DOHH2 (cell line): ENCODE data around the gene DGCR2.

Experiments
- EZH2phosphoT487 ChIP-seq: fragments of 200-600 bp; sonication (generic); IDR thresholded peaks from 2 replicates; pipeline ENCODE4 v1.6.1; 2017; ENCODE audit warnings: borderline replicate concordance, mild to moderate bottlenecking, antibody characterized with exemption, low read length, moderate library complexity, mixed read lengths
- TF ChIP-seq, protein P1 (sequence below): fragments of 200-600 bp; sonication (generic); IDR thresholded peaks from one replicate; pipeline ENCODE4 v1.5.1; 2014; ENCODE audit warnings: antibody characterized with exemption, mild to moderate bottlenecking, low read depth, low read length; ENCODE audit not compliant: poor library complexity, severe bottlenecking

DNA sequence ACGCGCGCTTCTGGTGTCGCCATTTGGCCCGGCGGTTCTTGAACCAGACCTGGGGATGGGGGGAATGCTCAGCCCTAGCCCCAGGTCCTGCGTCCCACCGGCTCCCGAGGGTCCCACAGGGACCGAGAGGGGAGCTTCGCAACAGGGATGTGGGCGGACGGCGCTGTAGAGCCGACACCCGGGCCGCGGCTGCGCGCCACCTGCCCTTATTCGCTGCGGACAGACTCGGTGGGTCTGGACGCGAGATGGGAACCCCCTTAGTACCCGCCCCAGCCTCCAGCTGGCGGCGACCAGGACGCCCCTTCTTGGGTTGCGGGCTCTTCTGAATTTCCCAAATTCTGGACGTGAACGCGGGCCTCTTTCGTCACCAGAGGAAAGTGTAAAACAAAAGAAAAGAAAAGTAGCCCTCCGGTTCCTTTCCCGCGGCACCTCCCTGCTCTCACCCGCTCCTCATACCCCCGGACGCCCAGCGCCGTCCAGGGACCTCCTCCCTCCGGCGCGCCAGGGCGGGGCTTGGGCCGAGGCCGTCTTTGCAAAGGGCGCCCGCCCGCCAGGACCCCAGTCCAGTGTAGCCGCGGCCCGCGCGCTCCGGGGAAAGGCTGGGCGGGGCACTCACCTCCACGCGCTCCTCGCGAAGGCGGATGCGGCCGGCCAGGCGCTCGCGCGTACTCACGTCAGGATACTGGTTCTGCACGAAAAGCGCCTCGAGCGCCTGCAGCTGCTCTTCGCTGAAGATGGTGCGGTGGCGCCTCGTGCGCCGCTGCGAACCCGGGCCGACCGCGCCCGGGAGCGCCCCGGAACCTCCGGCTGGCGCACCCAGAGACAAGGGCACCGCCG is 27.1 kb upstream of the DGCR2 start:
- TF ChIP-seq, protein P1, sequence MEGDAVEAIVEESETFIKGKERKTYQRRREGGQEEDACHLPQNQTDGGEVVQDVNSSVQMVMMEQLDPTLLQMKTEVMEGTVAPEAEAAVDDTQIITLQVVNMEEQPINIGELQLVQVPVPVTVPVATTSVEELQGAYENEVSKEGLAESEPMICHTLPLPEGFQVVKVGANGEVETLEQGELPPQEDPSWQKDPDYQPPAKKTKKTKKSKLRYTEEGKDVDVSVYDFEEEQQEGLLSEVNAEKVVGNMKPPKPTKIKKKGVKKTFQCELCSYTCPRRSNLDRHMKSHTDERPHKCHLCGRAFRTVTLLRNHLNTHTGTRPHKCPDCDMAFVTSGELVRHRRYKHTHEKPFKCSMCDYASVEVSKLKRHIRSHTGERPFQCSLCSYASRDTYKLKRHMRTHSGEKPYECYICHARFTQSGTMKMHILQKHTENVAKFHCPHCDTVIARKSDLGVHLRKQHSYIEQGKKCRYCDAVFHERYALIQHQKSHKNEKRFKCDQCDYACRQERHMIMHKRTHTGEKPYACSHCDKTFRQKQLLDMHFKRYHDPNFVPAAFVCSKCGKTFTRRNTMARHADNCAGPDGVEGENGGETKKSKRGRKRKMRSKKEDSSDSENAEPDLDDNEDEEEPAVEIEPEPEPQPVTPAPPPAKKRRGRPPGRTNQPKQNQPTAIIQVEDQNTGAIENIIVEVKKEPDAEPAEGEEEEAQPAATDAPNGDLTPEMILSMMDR: no peak
- no peak for TF ChIP-seq EZH2phosphoT487
